PC-3 (cell line): ENCODE results near the gene JAKMIP2. TPM values are rescaled to one million over a fixed set of nuclear protein-coding genes. Genes with fewer than 3 reads are reported as not detected.

Experiments used
- ATAC-seq: fragments of 200-7000 bp; cut with Tn5 transposase; 2 replicates; pipeline ENCODE4 v1.9.1; 2020; ENCODE audit warnings: mild to moderate bottlenecking, moderate library complexity
- BruUV-seq: library from RNA; stranded (reverse); fragments of 400-500 nt; replicated peaks from 2 replicates; lab custom pipeline; 2021; lab: Mats Ljungman, UMichigan
- CTCF ChIA-PET: fragments of 300-600 bp; sonication (Branson Sonifier 250); formaldehyde crosslinking; loops from one replicate; lab custom pipeline; 2022; ENCODE audit warnings: antibody characterized with exemption; lab: Charles Lee
- POLR2A ChIA-PET: fragments of 300-600 bp; sonication (Branson Sonifier 250); formaldehyde crosslinking; loops from one replicate; lab custom pipeline; 2022; ENCODE audit warnings: antibody characterized with exemption; ENCODE audit not compliant: unreplicated experiment; lab: Charles Lee
- DNase-seq: peaks from one replicate; pipeline ENCODE4 v3.0.0-alpha.2; 2015
- H2AFZ ChIP-seq: fragments of 300-600 bp; sonication (generic); 2 replicates; pipeline ENCODE4 v1.6.0; 2016; ENCODE audit warnings: antibody characterized with exemption, low read length
- H3F3A ChIP-seq: fragments of 300-600 bp; sonication (generic); one replicate; pipeline ENCODE4 v1.6.0; 2017; ENCODE audit warnings: antibody characterized with exemption, low read length, control low read depth, mild to moderate bottlenecking; ENCODE audit not compliant: unreplicated experiment
- H3K27ac ChIP-seq: fragments of 300-600 bp; sonication (generic); 2 replicates; pipeline ENCODE4 v1.5.1; 2016; ENCODE audit warnings: mild to moderate bottlenecking, low read length
- H3K27me3 ChIP-seq: fragments of 300-600 bp; sonication (generic); 2 replicates; pipeline ENCODE4 v1.6.1; 2016; ENCODE audit warnings: low read length, mixed read lengths
- H3K36me3 ChIP-seq: fragments of 300-600 bp; sonication (generic); 2 replicates; pipeline ENCODE4 v1.6.1; 2016; ENCODE audit warnings: low read depth, mixed run types, low read length, mixed read lengths
- H3K4me1 ChIP-seq: fragments of 300-600 bp; sonication (generic); 2 replicates; pipeline ENCODE4 v1.5.1; 2016; ENCODE audit warnings: low read length; ENCODE audit not compliant: insufficient read depth
- H3K4me2 ChIP-seq: fragments of 300-600 bp; sonication (generic); 2 replicates; pipeline ENCODE4 v1.6.0; 2016; ENCODE audit warnings: low read length
- H3K4me3 ChIP-seq: fragments of 300-600 bp; sonication (generic); 2 replicates; pipeline ENCODE4 v1.5.1; 2016; ENCODE audit warnings: mild to moderate bottlenecking, low read length, mixed read lengths
- H3K79me2 ChIP-seq: fragments of 300-600 bp; sonication (generic); 2 replicates; pipeline ENCODE4 v1.6.1; 2017; ENCODE audit warnings: low read length, mixed read lengths
- H3K9ac ChIP-seq: fragments of 300-600 bp; sonication (generic); 2 replicates; pipeline ENCODE4 v1.6.0; 2016; ENCODE audit warnings: mild to moderate bottlenecking, low read length
- H3K9me2 ChIP-seq: fragments of 300-600 bp; sonication (generic); replicated peaks from 2 replicates; pipeline ENCODE4 v1.6.1; 2016; ENCODE audit warnings: mixed run types, low read length, mixed read lengths
- H3K9me3 ChIP-seq: fragments of 300-600 bp; sonication (generic); 2 replicates; pipeline ENCODE4 v1.6.1; 2016; ENCODE audit warnings: low read length, mixed read lengths
- H4K20me1 ChIP-seq: fragments of 300-600 bp; sonication (generic); 2 replicates; pipeline ENCODE4 v1.6.1; 2016; ENCODE audit warnings: low read length, mixed read lengths
- EZH2 ChIP-seq: fragments of 300-600 bp; sonication (generic); IDR thresholded peaks from one replicate; pipeline ENCODE4 v1.6.1; 2017; ENCODE audit warnings: antibody characterized with exemption, mild to moderate bottlenecking, low read length; ENCODE audit not compliant: unreplicated experiment
- EZH2phosphoT487 ChIP-seq: fragments of 300-600 bp; sonication (generic); IDR thresholded peaks from 2 replicates; pipeline ENCODE4 v1.6.1; 2018; ENCODE audit warnings: mild to moderate bottlenecking, antibody characterized with exemption, low read length, borderline replicate concordance
- intact Hi-C: fragments of 100-400 bp; cut with micrococcal nuclease; formaldehyde crosslinking; loops from 2 replicates; pipeline ENCODE4 v1.9.0; 2023
- total RNA-seq: library from RNA; depleted of rRNA; stranded (reverse); fragments of >200 nt; gene quantifications from 2 replicates; pipeline ENCODE4 v1.2.3, GENCODE V29; 2014
- TF ChIP-seq, protein P1 (sequence below): fragments of 300-600 bp; sonication (generic); conservative IDR thresholded peaks from 2 replicates; pipeline ENCODE4 v1.5.1; 2017; ENCODE audit warnings: antibody characterized with exemption, low read depth, mild to moderate bottlenecking, low read length

JAKMIP2 gene
- total RNA-seq, 1 experiment from 2014 or later, result 0.15 TPM

DNA sequence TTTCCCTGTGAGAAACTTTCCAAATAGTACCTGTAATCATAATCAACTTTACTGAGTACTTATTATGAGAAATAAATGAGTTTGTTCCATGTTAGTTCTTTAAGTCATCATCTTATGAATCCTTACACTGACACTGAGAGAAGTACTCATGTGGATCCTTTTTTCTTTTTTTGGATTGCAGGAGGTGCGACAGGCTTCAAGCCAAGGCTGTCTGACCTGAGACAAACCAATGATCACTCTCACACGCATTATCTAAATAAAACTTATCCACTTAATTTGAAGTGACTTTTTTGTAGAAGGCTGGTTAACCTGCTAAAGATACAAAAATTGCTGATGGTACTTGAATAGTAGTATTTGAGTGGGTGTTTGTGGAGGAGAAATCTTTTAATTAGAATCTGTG is 39.5 kb downstream of the JAKMIP2 start:
- intact Hi-C loops, result no loop called here
- Histone ChIP-seq H3K36me3 (no peaks in the 10 kb centered on the region), H4K20me1 (no peaks in the 10 kb centered on the region), H3K4me1 (no peaks in the 10 kb centered on the region), H3F3A (no peaks in the 10 kb centered on the region), H3K9ac (no peak overlapping the region), H3K27me3 (no peaks in the 10 kb centered on the region), H3K9me3 (no peaks in the 10 kb centered on the region), H3K4me2 (no peak overlapping the region), H3K4me3 (no peak overlapping the region), H3K79me2 (no peaks in the 10 kb centered on the region), H3K27ac (no peak overlapping the region), H2AFZ (no peak overlapping the region), H3K9me2 (no peaks in the 10 kb centered on the region)
- ChIA-PET POLR2A (no interaction called here), CTCF (no interaction called here)
- DNase-seq (no peak), ATAC-seq (no peak)
- TF ChIP-seq EZH2 (no peak), EZH2phosphoT487 (no peak)
- TF ChIP-seq, protein P1, sequence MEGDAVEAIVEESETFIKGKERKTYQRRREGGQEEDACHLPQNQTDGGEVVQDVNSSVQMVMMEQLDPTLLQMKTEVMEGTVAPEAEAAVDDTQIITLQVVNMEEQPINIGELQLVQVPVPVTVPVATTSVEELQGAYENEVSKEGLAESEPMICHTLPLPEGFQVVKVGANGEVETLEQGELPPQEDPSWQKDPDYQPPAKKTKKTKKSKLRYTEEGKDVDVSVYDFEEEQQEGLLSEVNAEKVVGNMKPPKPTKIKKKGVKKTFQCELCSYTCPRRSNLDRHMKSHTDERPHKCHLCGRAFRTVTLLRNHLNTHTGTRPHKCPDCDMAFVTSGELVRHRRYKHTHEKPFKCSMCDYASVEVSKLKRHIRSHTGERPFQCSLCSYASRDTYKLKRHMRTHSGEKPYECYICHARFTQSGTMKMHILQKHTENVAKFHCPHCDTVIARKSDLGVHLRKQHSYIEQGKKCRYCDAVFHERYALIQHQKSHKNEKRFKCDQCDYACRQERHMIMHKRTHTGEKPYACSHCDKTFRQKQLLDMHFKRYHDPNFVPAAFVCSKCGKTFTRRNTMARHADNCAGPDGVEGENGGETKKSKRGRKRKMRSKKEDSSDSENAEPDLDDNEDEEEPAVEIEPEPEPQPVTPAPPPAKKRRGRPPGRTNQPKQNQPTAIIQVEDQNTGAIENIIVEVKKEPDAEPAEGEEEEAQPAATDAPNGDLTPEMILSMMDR, result no peak
- BruUV-seq, result no TSS peak

DNA sequence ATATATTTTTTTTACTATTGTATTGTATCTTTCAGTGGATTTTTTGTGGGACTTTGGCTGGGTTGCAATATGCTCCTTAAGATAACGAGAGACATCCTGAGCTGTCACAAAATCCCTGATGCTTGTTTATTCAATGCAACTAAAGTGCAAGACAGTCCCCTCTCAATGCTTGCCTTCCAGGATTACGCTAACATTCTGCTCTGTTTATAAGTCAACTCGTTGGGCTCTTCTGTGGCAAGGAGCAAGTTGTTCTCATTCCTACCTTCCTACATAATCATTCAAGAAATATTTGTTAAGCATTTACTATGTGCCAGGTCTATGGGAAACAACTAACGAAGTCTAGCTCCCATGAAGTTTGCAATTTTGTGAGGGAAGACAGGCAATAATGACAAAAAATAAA is 40.4 kb downstream of the JAKMIP2 start:
- ChIA-PET POLR2A (no interaction called here), CTCF (no interaction called here)
- H3K79me2 ChIP-seq, result no peaks in the 10 kb centered on the region
- no peaks in the 10 kb centered on the region for H3K36me3 ChIP-seq
- no peak for ATAC-seq
- no peak for DNase-seq
- H3K4me3 ChIP-seq, result no peak overlapping the region
- H4K20me1 ChIP-seq, result no peaks in the 10 kb centered on the region
- H3K4me1 ChIP-seq, result no peaks in the 10 kb centered on the region
- intact Hi-C loops, result no loop called here
- no peak overlapping the region for H2AFZ ChIP-seq
- no peaks in the 10 kb centered on the region for H3K27me3 ChIP-seq
- H3K9ac ChIP-seq, result no peak overlapping the region
- no peaks in the 10 kb centered on the region for H3K9me3 ChIP-seq
- H3K27ac ChIP-seq, result no peak overlapping the region
- H3F3A ChIP-seq, result no peaks in the 10 kb centered on the region
- H3K9me2 ChIP-seq, result no peaks in the 10 kb centered on the region
- TF ChIP-seq EZH2phosphoT487, result no peak
- BruUV-seq, result no TSS peak
- no peak overlapping the region for H3K4me2 ChIP-seq

DNA sequence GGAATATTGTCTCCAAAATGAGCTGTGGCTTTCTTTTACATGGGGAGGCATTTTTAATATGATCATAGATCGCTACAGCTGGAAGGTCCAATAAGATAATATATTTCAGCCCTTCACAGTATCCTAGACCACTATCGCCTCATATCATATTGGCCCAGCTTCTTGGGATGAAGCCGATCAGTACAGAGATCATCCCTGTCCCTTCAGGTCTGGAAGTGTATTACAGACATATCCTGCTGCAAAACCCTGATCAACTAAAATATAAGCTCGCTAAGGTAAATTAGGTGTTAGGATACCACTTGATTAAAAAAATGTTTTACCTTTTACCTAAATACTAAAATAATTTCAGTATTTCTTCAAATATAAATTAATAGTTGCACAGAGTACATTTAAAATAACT is 41.7 kb downstream of the JAKMIP2 start:
- no peak for TF ChIP-seq EZH2phosphoT487
- TF ChIP-seq, protein P1, result no peak
- no peak for TF ChIP-seq EZH2
- no peaks in the 10 kb centered on the region for H3K36me3 ChIP-seq
- CTCF ChIA-PET, result no interaction called here
- POLR2A ChIA-PET, result no interaction called here
- H3K9ac ChIP-seq, result no peak overlapping the region
- no peak for ATAC-seq
- no peaks in the 10 kb centered on the region for H4K20me1 ChIP-seq
- no peaks in the 10 kb centered on the region for H3F3A ChIP-seq
- BruUV-seq, result no TSS peak
- no peaks in the 10 kb centered on the region for H3K9me2 ChIP-seq
- no peak overlapping the region for H2AFZ ChIP-seq
- no peaks in the 10 kb centered on the region for H3K9me3 ChIP-seq
- no peaks in the 10 kb centered on the region for H3K4me1 ChIP-seq
- H3K27me3 ChIP-seq, result no peaks in the 10 kb centered on the region
- no peak overlapping the region for H3K4me3 ChIP-seq
- H3K4me2 ChIP-seq, result no peak overlapping the region
- intact Hi-C loops, result no loop called here
- H3K79me2 ChIP-seq, result no peaks in the 10 kb centered on the region
- DNase-seq, result no peak
- no peak overlapping the region for H3K27ac ChIP-seq
